Neuronal stem cell (in vitro differentiated cells): ENCODE measurements around the gene SCN8A.

Source experiments
- DNase-seq: peaks from one replicate; pipeline ENCODE4 v3.0.0-alpha.2; 2013; ENCODE audit warnings: low spot score
- H2AFZ ChIP-seq: one replicate; pipeline ENCODE4 v1.6.1; 2013; ENCODE audit warnings: mild to moderate bottlenecking, low read length, inconsistent platforms
- H2AK5ac ChIP-seq: 2 replicates; pipeline ENCODE4 v1.6.1; 2013; ENCODE audit warnings: low read depth, mild to moderate bottlenecking, inconsistent platforms, low read length, moderate library complexity, mixed read lengths
- H2BK120ac ChIP-seq: 2 replicates; pipeline ENCODE4 v1.6.1; 2013; ENCODE audit warnings: low read depth, mild to moderate bottlenecking, inconsistent platforms, low read length, moderate library complexity, mixed read lengths
- H2BK12ac ChIP-seq: one replicate; pipeline ENCODE4 v1.6.1; 2013; ENCODE audit warnings: low read length, inconsistent platforms
- H2BK15ac ChIP-seq: 2 replicates; pipeline ENCODE4 v1.6.1; 2013; ENCODE audit warnings: mild to moderate bottlenecking, low read length, inconsistent platforms, mixed read lengths
- H2BK5ac ChIP-seq: one replicate; pipeline ENCODE4 v1.6.1; 2013; ENCODE audit warnings: inconsistent platforms, mild to moderate bottlenecking, low read length, moderate library complexity
- H3K14ac ChIP-seq: one replicate; pipeline ENCODE4 v1.6.1; 2013; ENCODE audit warnings: low read length, inconsistent platforms
- H3K18ac ChIP-seq: 2 replicates; pipeline ENCODE4 v1.6.1; 2013; ENCODE audit warnings: low read length, inconsistent platforms
- H3K23ac ChIP-seq: 2 replicates; pipeline ENCODE4 v1.6.1; 2013; ENCODE audit warnings: low read depth, mild to moderate bottlenecking, mixed read lengths, low read length, inconsistent platforms; ENCODE audit not compliant: poor library complexity
- H3K27ac ChIP-seq: replicated peaks from 3 replicates; pipeline ENCODE4 v1.5.1; 2013; ENCODE audit warnings: low read length, inconsistent platforms
- H3K27me3 ChIP-seq, 3 experiments: 2 replicates each; pipeline ENCODE4 v1.6.1; 2013; ENCODE audit warnings: low read length in 3 of 3, mild to moderate bottlenecking in 2 of 3, inconsistent platforms in 1 of 3, low read depth in 1 of 3, mixed read lengths in 1 of 3, moderate library complexity in 1 of 3; ENCODE audit not compliant: control insufficient read depth in 3 of 3, insufficient read depth in 3 of 3
- H3K36me3 ChIP-seq, 2 donors: replicated peaks in 1 of 2; 2 replicates each; pipeline ENCODE4 v1.6.1; 2013; ENCODE audit warnings: low read length in 2 of 2; ENCODE audit not compliant: control insufficient read depth in 2 of 2, insufficient read depth in 2 of 2
- H3K4ac ChIP-seq: 2 replicates; pipeline ENCODE4 v1.6.1; 2013; ENCODE audit warnings: inconsistent platforms, mild to moderate bottlenecking, low read length, moderate library complexity
- H3K4me1 ChIP-seq, 2 donors: 1 replicate in 1 of 2; 2 replicates in 1 of 2; pipeline ENCODE4 v1.6.1; 2013; ENCODE audit warnings: low read length in 2 of 2, low read depth in 1 of 2; ENCODE audit not compliant: control insufficient read depth in 2 of 2, insufficient read depth in 1 of 2
- H3K4me2 ChIP-seq: one replicate; pipeline ENCODE4 v1.6.1; 2013; ENCODE audit warnings: mild to moderate bottlenecking, low read length, inconsistent platforms; ENCODE audit not compliant: insufficient read depth, poor library complexity, severe bottlenecking
- H3K4me3 ChIP-seq, 2 donors: 2 replicates each; pipeline ENCODE4 v1.5.1; 2013; ENCODE audit warnings: low read length in 2 of 2, mild to moderate bottlenecking in 2 of 2, inconsistent platforms in 1 of 2, moderate library complexity in 1 of 2
- H3K79me1 ChIP-seq: one replicate; pipeline ENCODE4 v1.6.1; 2013; ENCODE audit warnings: low read depth, mild to moderate bottlenecking, inconsistent platforms, low read length, moderate library complexity
- H3K9ac ChIP-seq: one replicate; pipeline ENCODE4 v1.6.1; 2013; ENCODE audit warnings: mild to moderate bottlenecking, low read depth, low read length, inconsistent platforms; ENCODE audit not compliant: poor library complexity
- H3K9me3 ChIP-seq, 2 donors: replicated peaks in 1 of 2; 2 replicates each; pipeline versions ENCODE3 to v1.6.1; 2013; ENCODE audit warnings: low read length in 2 of 2, mild to moderate bottlenecking in 2 of 2, inconsistent platforms in 1 of 2, low read depth in 1 of 2, mixed read lengths in 1 of 2, moderate library complexity in 1 of 2; ENCODE audit not compliant: control insufficient read depth in 2 of 2, insufficient read depth in 1 of 2
- H4K8ac ChIP-seq: one replicate; pipeline ENCODE4 v1.6.1; 2013; ENCODE audit warnings: low read depth, mild to moderate bottlenecking, inconsistent platforms, low read length, moderate library complexity
- H4K91ac ChIP-seq: one replicate; pipeline ENCODE4 v1.6.1; 2013; ENCODE audit warnings: low read length, low read depth, mild to moderate bottlenecking, inconsistent platforms; ENCODE audit not compliant: poor library complexity
- WGBS, 2 donors: extraction: QIAGEN DNeasy Blood & Tissue Kit; methylation state at CpG; one replicate each; pipeline ENCODE4 v1.1.7; 2013; ENCODE audit warnings: missing lambda C conversion rate in 2 of 2, mixed read lengths in 1 of 2; ENCODE audit not compliant: insufficient read length in 2 of 2, insufficient replicate concordance in 1 of 2; ENCODE audit errors: extremely low coverage in 2 of 2; 5-methylcytosine and 5-hydroxymethylcytosine counted together

The SCN8A gene

DNA sequence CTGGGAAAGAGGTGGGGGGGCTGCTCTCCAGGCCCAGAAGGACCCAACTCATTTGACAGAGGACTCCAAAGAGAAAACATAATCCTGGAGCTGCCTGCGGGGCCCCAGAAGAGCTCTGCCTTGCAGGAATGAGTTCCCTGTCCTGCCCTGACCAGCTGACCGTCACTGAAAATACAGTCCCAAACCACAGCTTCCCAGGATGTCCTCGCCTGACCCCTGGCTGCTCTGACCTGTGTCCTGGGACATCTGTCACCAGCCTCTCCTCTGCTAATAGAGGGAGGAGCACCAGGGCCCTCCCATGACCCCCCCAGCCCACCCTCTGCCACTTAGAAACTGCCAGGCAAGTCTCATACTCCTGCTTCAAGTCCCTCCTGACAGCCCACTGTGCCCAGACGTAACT is 247.7 kb downstream of the SCN8A start:
- H3K27ac ChIP-seq = no peak overlapping the region
- H2BK5ac ChIP-seq = no peak overlapping the region

DNA sequence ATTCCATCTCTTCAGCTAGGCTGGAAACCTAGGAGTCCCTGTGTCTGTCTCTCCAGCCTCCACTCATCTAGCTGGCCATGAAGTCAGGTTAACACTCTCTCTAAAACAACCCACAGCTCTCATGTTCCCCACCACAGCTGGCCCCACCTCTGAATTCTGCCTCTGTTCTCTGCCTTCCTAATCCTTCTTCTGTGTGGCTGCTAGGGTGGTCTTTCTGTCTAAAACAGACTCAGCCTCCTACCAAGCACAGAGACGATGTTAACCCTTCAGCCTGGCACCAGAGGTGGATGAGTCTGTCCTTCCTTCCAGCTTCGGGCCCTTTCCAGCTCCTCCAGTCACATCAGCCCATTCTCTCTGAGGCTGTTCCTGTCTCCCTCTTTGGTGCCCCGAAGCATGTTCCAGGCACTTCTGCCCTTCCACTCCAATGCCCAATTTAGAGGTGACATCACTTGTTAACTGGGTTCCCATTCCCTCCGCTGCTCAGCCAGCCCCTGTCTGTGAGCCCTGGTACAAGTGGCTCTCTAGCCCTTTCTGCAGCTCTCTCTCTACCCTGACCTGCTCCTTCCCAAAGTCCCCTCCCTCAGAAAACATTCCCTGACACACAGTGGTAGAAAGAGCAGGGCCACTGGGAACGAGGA is 248.4 kb downstream of the SCN8A start:
- H3K9me3 ChIP-seq = no peaks in the 10 kb centered on the region
- H4K8ac ChIP-seq = no peak overlapping the region
- H3K4me1 ChIP-seq = peaks cover 23 to 68% of the 10 kb centered on the region in 2 donors
- H2AK5ac ChIP-seq = peak overlapping the region; percentile 20
- H3K14ac ChIP-seq = no peak overlapping the region
- no peak overlapping the region for H2AFZ ChIP-seq
- peaks cover 0 to 52% of the 10 kb centered on the region in 2 donors for H3K36me3 ChIP-seq
- H3K27me3 ChIP-seq = no peaks in the 10 kb centered on the region
- H3K4ac ChIP-seq = no peak overlapping the region
- no CpG with 5 or more reads among the region's 5 CpGs for WGBS, 2 donors
- H4K91ac ChIP-seq = no peak overlapping the region
- no peak overlapping the region for H3K9ac ChIP-seq
- DNase-seq = no peak
- no peak overlapping the region for H3K4me3 ChIP-seq
- peak overlapping the region; percentile 6 for H3K27ac ChIP-seq
- H3K23ac ChIP-seq = no peak overlapping the region
- no peak overlapping the region for H3K18ac ChIP-seq
- H2BK5ac ChIP-seq = no peak overlapping the region
- H3K79me1 ChIP-seq = peaks cover 5% of the 10 kb centered on the region
- H3K4me2 ChIP-seq = peak overlapping the region; percentile 30
- no peak overlapping the region for H2BK15ac ChIP-seq
- H2BK120ac ChIP-seq = no peak overlapping the region
- peak overlapping the region; percentile 4 for H2BK12ac ChIP-seq

More for the DNA sequence above, 247.7 kb downstream of the SCN8A start:
- Histone ChIP-seq H2AK5ac (peak overlapping the region; percentile 83), H3K9ac (no peak overlapping the region), H3K4ac (no peak overlapping the region), H3K18ac (peak overlapping the region; percentile 83), H2AFZ (no peak overlapping the region), H3K9me3 (no peaks in the 10 kb centered on the region), H2BK15ac (peak overlapping the region; percentile 27), H2BK12ac (peak overlapping the region; percentile 86), H4K91ac (no peak overlapping the region), H3K36me3 (peaks cover 0 to 46% of the 10 kb centered on the region in 2 donors), H4K8ac (no peak overlapping the region), H3K27me3 (no peaks in the 10 kb centered on the region), H3K23ac (no peak overlapping the region), H3K79me1 (peaks cover 5% of the 10 kb centered on the region), H3K4me3 (no peak overlapping the region), H3K4me1 (peaks cover 23 to 69% of the 10 kb centered on the region in 2 donors), H3K14ac (no peak overlapping the region), H2BK120ac (peak overlapping the region; percentile 51), H3K4me2 (no peak overlapping the region)
- no peak for DNase-seq
- WGBS, 2 donors = no CpG with 5 or more reads among the region's 4 CpGs

- no peak overlapping the region for H3K23ac ChIP-seq
- no peaks in the 10 kb centered on the region for H3K27me3 ChIP-seq
- no peak overlapping the region for H4K8ac ChIP-seq
- H3K27ac ChIP-seq = no peak overlapping the region
- peak overlapping the region; percentile 86 for H3K14ac ChIP-seq
- H3K4me1 ChIP-seq = peaks cover 28 to 66% of the 10 kb centered on the region in 2 donors
- peaks cover 2 to 62% of the 10 kb centered on the region in 2 donors for H3K36me3 ChIP-seq
- no peak overlapping the region for H3K4me2 ChIP-seq
- no peak overlapping the region for H2BK15ac ChIP-seq
- H3K18ac ChIP-seq = peak overlapping the region; percentile 86
- H3K79me1 ChIP-seq = peaks cover 9% of the 10 kb centered on the region
- H3K9ac ChIP-seq = no peak overlapping the region
- WGBS, 2 donors = no CpG with 5 or more reads among the region's 6 CpGs
- no peaks in the 10 kb centered on the region for H3K9me3 ChIP-seq
- no peak overlapping the region for H3K4me3 ChIP-seq
- H2BK5ac ChIP-seq = peak overlapping the region; percentile 54
- H3K4ac ChIP-seq = no peak overlapping the region
- no peak overlapping the region for H2AFZ ChIP-seq
- peak overlapping the region; percentile 27 for H4K91ac ChIP-seq
- DNase-seq = no peak
- H2BK120ac ChIP-seq = no peak overlapping the region
- H2AK5ac ChIP-seq = no peak overlapping the region
- H2BK12ac ChIP-seq = peak overlapping the region; percentile 25
Measured at GRCh38 chr12:51840966-51841365, 249.9 kb downstream of the SCN8A start.

DNA sequence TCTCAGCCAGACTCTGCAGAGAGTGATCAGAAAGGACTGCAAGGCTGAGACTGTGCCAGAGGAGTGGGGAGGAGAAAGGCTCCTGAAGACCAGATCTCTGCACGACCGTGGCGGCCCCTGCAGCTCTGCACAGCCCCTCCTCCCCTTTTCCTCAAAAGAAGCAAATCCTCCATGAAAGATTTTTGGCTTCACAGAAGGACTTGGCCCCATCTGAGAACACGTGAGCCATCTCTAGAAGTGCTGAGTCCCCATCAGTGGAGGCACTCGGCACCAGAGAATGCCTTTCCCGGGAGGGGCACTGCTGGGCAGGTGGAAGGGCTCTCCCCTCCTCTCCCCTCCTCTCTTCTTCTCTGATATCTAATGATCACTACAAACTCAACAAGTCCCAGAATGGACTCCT is 250.7 kb downstream of the SCN8A start:
- Histone ChIP-seq H3K18ac (peak overlapping the region; percentile 20), H3K27ac (no peak overlapping the region), H2AK5ac (peak overlapping the region; percentile 1), H3K4ac (no peak overlapping the region), H4K91ac (no peak overlapping the region), H3K9ac (no peak overlapping the region), H3K4me1 (peaks cover 32 to 65% of the 10 kb centered on the region in 2 donors), H2BK120ac (no peak overlapping the region), H4K8ac (no peak overlapping the region), H2AFZ (no peak overlapping the region), H2BK12ac (no peak overlapping the region), H3K79me1 (peaks cover 11% of the 10 kb centered on the region), H3K36me3 (peaks cover 2 to 63% of the 10 kb centered on the region in 2 donors), H3K27me3 (no peaks in the 10 kb centered on the region), H2BK15ac (no peak overlapping the region), H3K23ac (no peak overlapping the region), H3K4me2 (no peak overlapping the region), H2BK5ac (peak overlapping the region; percentile 4), H3K4me3 (no peak overlapping the region), H3K9me3 (no peaks in the 10 kb centered on the region), H3K14ac (no peak overlapping the region)
- WGBS, 2 donors = no CpG with 5 or more reads among the region's 6 CpGs
- no peak for DNase-seq
